SK-N-SH (cell line): ENCODE data around the gene ARHGAP25. TPM values are rescaled to one million over a fixed set of nuclear protein-coding genes. Genes with fewer than 3 reads are reported as not detected.

Source experiments
- CTCF ChIA-PET: fragments of 300-600, 350-600 bp; formaldehyde crosslinking; extraction: SDS; loops from one replicate; lab custom pipeline; 2021; lab: Yijun Ruan, JAX
- POLR2A ChIA-PET: fragments of 350-600 bp; sonication (Branson Sonifier 250); formaldehyde crosslinking; extraction: SDS; loops from one replicate; lab custom pipeline; 2020; ENCODE audit warnings: antibody characterized with exemption, inconsistent platforms; lab: Yijun Ruan, JAX
- DNase-seq: peaks from one replicate; pipeline ENCODE4 v3.0.0; 2012
- H2AFZ ChIP-seq: fragments of 200-600 bp; sonication (generic); 2 replicates; pipeline ENCODE4 v1.8.1; 2016; ENCODE audit warnings: antibody characterized with exemption, mild to moderate bottlenecking, low read depth
- H3F3A ChIP-seq: fragments of 200-600 bp; sonication (generic); replicated peaks from 2 replicates; pipeline ENCODE3; 2016; ENCODE audit warnings: antibody characterized with exemption, mild to moderate bottlenecking; ENCODE audit not compliant: insufficient read depth
- H3K27ac ChIP-seq, 2 experiments: fragments of 200-500 bp in 1 of 2; fragments of 200-600 bp in 1 of 2; sonication (Bioruptor generic) in 1 of 2; sonication (generic), shearing (Covaris generic) in 1 of 2; 2 replicates each; pipeline versions ENCODE4 v1.5.1 to v1.6.1; 2014 to 2016; ENCODE audit warnings: low read depth in 2 of 2, inconsistent platforms in 1 of 2, low read length in 1 of 2, mild to moderate bottlenecking in 1 of 2, mixed read lengths in 1 of 2
- H3K27me3 ChIP-seq: fragments of 200-600 bp; sonication (generic), shearing (Covaris generic); 2 replicates; pipeline ENCODE4 v1.6.1; 2016; ENCODE audit warnings: mixed run types; ENCODE audit not compliant: insufficient read depth
- H3K36me3 ChIP-seq, 2 experiments: fragments of 200-500 bp in 1 of 2; fragments of 200-600 bp in 1 of 2; sonication (Bioruptor generic) in 1 of 2; sonication (generic) in 1 of 2; replicated peaks in 1 of 2; 2 replicates each; pipeline versions ENCODE3 to v1.5.1; 2014 to 2016; ENCODE audit warnings: low read length in 1 of 2, mild to moderate bottlenecking in 1 of 2; ENCODE audit not compliant: insufficient read depth in 2 of 2, control insufficient read depth in 1 of 2
- H3K4me1 ChIP-seq, 2 experiments: fragments of 200-500 bp in 1 of 2; fragments of 200-600 bp in 1 of 2; sonication (Bioruptor generic) in 1 of 2; sonication (generic), shearing (Covaris generic) in 1 of 2; 2 replicates each; pipeline versions ENCODE4 v1.5.1 to v1.6.1; 2014 to 2016; ENCODE audit warnings: low read depth in 1 of 2, low read length in 1 of 2, mixed run types in 1 of 2; ENCODE audit not compliant: insufficient read depth in 2 of 2, control insufficient read depth in 1 of 2
- H3K4me2 ChIP-seq: fragments of 200-600 bp; sonication (generic), shearing (Covaris generic); 2 replicates; pipeline ENCODE4 v1.6.1; 2017; ENCODE audit warnings: mixed run types
- H3K4me3 ChIP-seq, 2 experiments: fragments of 200-500 bp in 1 of 2; fragments of 200-600 bp in 1 of 2; sonication (Bioruptor generic) in 1 of 2; sonication (generic), shearing (Covaris generic) in 1 of 2; 2 replicates each; pipeline versions ENCODE4 v1.5.1 to v1.8.1; 2014 to 2016; ENCODE audit warnings: low read depth in 2 of 2, inconsistent platforms in 1 of 2, low read length in 1 of 2, mild to moderate bottlenecking in 1 of 2, mixed read lengths in 1 of 2, moderate library complexity in 1 of 2
- H3K79me2 ChIP-seq: fragments of 200-600 bp; sonication (generic); 2 replicates; pipeline ENCODE4 v1.8.1; 2017; ENCODE audit warnings: mild to moderate bottlenecking; ENCODE audit not compliant: insufficient read depth
- H3K9ac ChIP-seq: fragments of 200-600 bp; sonication (generic); 2 replicates; pipeline ENCODE4 v1.6.1; 2017; ENCODE audit warnings: mixed run types
- H3K9me2 ChIP-seq: fragments of 200-600 bp; sonication (generic); 2 replicates; pipeline ENCODE4 v1.6.1; 2017; ENCODE audit warnings: mixed run types
- H3K9me3 ChIP-seq: fragments of 200-600 bp; sonication (generic); 2 replicates; pipeline ENCODE4 v1.6.1; 2017; ENCODE audit warnings: mixed run types, mild to moderate bottlenecking, moderate library complexity
- H4K20me1 ChIP-seq: fragments of 200-600 bp; sonication (generic); 2 replicates; pipeline ENCODE4 v1.6.1; 2017; ENCODE audit warnings: mild to moderate bottlenecking, mixed run types; ENCODE audit not compliant: insufficient read depth
- CTCF ChIP-seq: fragments of 200-600 bp; sonication (generic); IDR thresholded peaks from 2 replicates; pipeline ENCODE4 v1.6.1; 2017; ENCODE audit warnings: antibody characterized with exemption, mild to moderate bottlenecking, moderate library complexity
- ELF1 ChIP-seq: IDR thresholded peaks from 2 replicates; pipeline ENCODE4 v1.4.0; 2012
- FOSL2 ChIP-seq: IDR thresholded peaks from 2 replicates; pipeline ENCODE4 v1.4.0; 2012; ENCODE audit warnings: low read depth, mild to moderate bottlenecking, moderate library complexity, borderline replicate concordance
- FOXJ3 ChIP-seq: sonication (generic); formaldehyde crosslinking; IDR thresholded peaks from 2 replicates; pipeline ENCODE4 v1.5.1; 2020; ENCODE audit warnings: mild to moderate bottlenecking, missing genetic modification reagents
- GATA2 ChIP-seq: sonication (generic); formaldehyde crosslinking; IDR thresholded peaks from 2 replicates; pipeline ENCODE4 v1.5.0; 2020; ENCODE audit warnings: mild to moderate bottlenecking, missing genetic modification reagents
- JUND ChIP-seq: IDR thresholded peaks from 2 replicates; pipeline ENCODE4 v1.4.0; 2012
- MXI1 ChIP-seq: IDR thresholded peaks from 2 replicates; pipeline ENCODE4 v1.6.1; 2012; ENCODE audit warnings: mild to moderate bottlenecking, low read depth, low read length, improper control_type of control experiment
- NFIC ChIP-seq: IDR thresholded peaks from 2 replicates; pipeline ENCODE4 v1.4.0; 2012; ENCODE audit warnings: borderline replicate concordance
- POLR2AphosphoS5 ChIP-seq: IDR thresholded peaks from 2 replicates; pipeline ENCODE4 v1.6.1; 2012; ENCODE audit warnings: low read depth, low read length
- RAD21 ChIP-seq: IDR thresholded peaks from 2 replicates; pipeline ENCODE4 v1.6.1; 2012; ENCODE audit warnings: mild to moderate bottlenecking, low read length
- RCOR1 ChIP-seq: fragments of 150-350 bp; IDR thresholded peaks from 2 replicates; pipeline ENCODE4 v1.6.1; 2017; ENCODE audit warnings: antibody characterized with exemption, low read length
- RXRA ChIP-seq: IDR thresholded peaks from 2 replicates; pipeline ENCODE4 v1.4.0; 2012; ENCODE audit warnings: low read depth, mild to moderate bottlenecking, borderline replicate concordance
- SIN3A ChIP-seq: IDR thresholded peaks from 2 replicates; pipeline ENCODE4 v1.6.1; 2012; ENCODE audit warnings: low read depth, mild to moderate bottlenecking, low read length, moderate library complexity, borderline replicate concordance
- USF2 ChIP-seq: fragments of 150-350 bp; IDR thresholded peaks from 2 replicates; pipeline ENCODE4 v1.6.1; 2017; ENCODE audit warnings: antibody characterized with exemption, low read length, low read depth, borderline replicate concordance
- WGBS: methylation state at CpG from one replicate; pipeline ENCODE4 v1.1.6; 2017; ENCODE audit warnings: low lambda C conversion rate; 5-methylcytosine and 5-hydroxymethylcytosine counted together
- polyA plus RNA-seq, 3 experiments: library from polyadenylated mRNA; depleted of rRNA; stranded (reverse); fragments of >200 nt; gene quantifications; 2 replicates each; pipeline ENCODE4 v1.2.3, GENCODE V29; 2012

Gene ARHGAP25
- polyA plus RNA-seq, 1 of the 3 experiments (the other 2 are of a cell fraction) = not detected

- Histone ChIP-seq H3F3A (no peaks in the 10 kb centered on the region), H3K9me3 (no peaks in the 10 kb centered on the region), H3K36me3 (no peaks in the 10 kb centered on the region), H3K4me3 (no peak overlapping the region), H3K4me1 (no peaks in the 10 kb centered on the region), H3K79me2 (no peaks in the 10 kb centered on the region), H2AFZ (no peak overlapping the region), H3K27me3 (no peaks in the 10 kb centered on the region), H3K9me2 (no peaks in the 10 kb centered on the region), H3K4me2 (no peak overlapping the region), H3K9ac (no peak overlapping the region), H4K20me1 (no peaks in the 10 kb centered on the region), H3K27ac (no peak overlapping the region)
- WGBS = 49% methylated on average over 4 of the region's 4 CpGs
- TF ChIP-seq CTCF (no peak), JUND (no peak), FOSL2 (no peak), ELF1 (no peak), GATA2 (CRISPR knock-in tag) (no peak), USF2 (no peak), RCOR1 (no peak), NFIC (no peak), RAD21 (no peak), FOXJ3 (CRISPR knock-in tag) (no peak), SIN3A (no peak), MXI1 (no peak)
- no peak for DNase-seq
- POLR2A ChIA-PET = no interaction called here
- CTCF ChIA-PET = interaction anchor here (1.1 to 19.0 kb wide), 7 partner anchors 13 to 290 kb away, joined by 5 to 245 read pairs (median 47); no protein-coding TSS in a partner anchor
Observed at GRCh38 chr2:68753318-68753717, 18.7 kb downstream of the ARHGAP25 start.

GRCh38 chr2:68755071-68755470 lies 20.5 kb downstream of the ARHGAP25 start:
- Histone ChIP-seq H3K79me2 (no peaks in the 10 kb centered on the region), H3K27ac (no peak overlapping the region), H3K4me2 (no peak overlapping the region), H4K20me1 (no peaks in the 10 kb centered on the region), H3F3A (no peaks in the 10 kb centered on the region), H3K9ac (no peak overlapping the region), H3K36me3 (no peaks in the 10 kb centered on the region), H2AFZ (no peak overlapping the region; the same call in 1 of the 2 replicates), H3K27me3 (no peaks in the 10 kb centered on the region), H3K9me2 (no peaks in the 10 kb centered on the region), H3K4me3 (no peak overlapping the region), H3K4me1 (no peaks in the 10 kb centered on the region), H3K9me3 (no peaks in the 10 kb centered on the region)
- no peak for DNase-seq
- CTCF ChIA-PET = interaction anchor here (0.6 to 19.0 kb wide), 3 partner anchors 66 to 168 kb away, joined by 3 to 245 read pairs (median 22); no protein-coding TSS in a partner anchor
- POLR2A ChIA-PET = no interaction called here
- TF ChIP-seq POLR2AphosphoS5 (no peak), RXRA (no peak), FOSL2 (no peak), JUND (no peak)
